ENCODE measurements around the gene NDUFV3. TPM values are rescaled to one million over a fixed set of nuclear protein-coding genes. Genes with fewer than 3 reads are reported as not detected.
"Not testable (repeated sequence)": the region's sequence is repeated elsewhere in the genome, so short reads cannot be mapped to it uniquely, and the experiment has no call there.

The NDUFV3 gene
- total RNA-seq, 1 experiment from 2014 or later: 29.8 TPM

GRCh38 chr21:42847051-42847707 is 45.9 kb upstream of the NDUFV3 start:
- BruUV-seq (replicated peaks): no TSS peak
- no peak overlapping the region for H3K27ac Mint-ChIP-seq (ENCODE audit: unreplicated experiment)
- H3K4me1 Mint-ChIP-seq (ENCODE audit: low read depth, unreplicated experiment): no peaks in the 10 kb centered on the region
- CTCF ChIA-PET: no interaction called here
- no peaks in the 10 kb centered on the region for H3K27me3 Mint-ChIP-seq (ENCODE audit: unreplicated experiment)
- no peaks in the 10 kb centered on the region for H3K9me3 Mint-ChIP-seq (ENCODE audit: low read depth, unreplicated experiment)
- no peak for DNase-seq
- H3K4me3 Mint-ChIP-seq (ENCODE audit: low read depth, unreplicated experiment): no peak overlapping the region
- peaks cover 46% of the 10 kb centered on the region for H3K36me3 Mint-ChIP-seq (ENCODE audit: insufficient read depth, unreplicated experiment)
- TF ChIP-seq CTCF (IDR thresholded peaks at IDR 0.05; ENCODE audit: unreplicated experiment): no peak
- intact Hi-C loops (cut with micrococcal nuclease; ENCODE audit: unreplicated experiment): no loop called here

GRCh38 chr21:42847726-42848125 is 45.4 kb upstream of the NDUFV3 start:
- DNase-seq: no peak
- intact Hi-C loops (cut with micrococcal nuclease; ENCODE audit: unreplicated experiment): no loop called here
- no peaks in the 10 kb centered on the region for H3K4me1 Mint-ChIP-seq (ENCODE audit: low read depth, unreplicated experiment)
- H3K36me3 Mint-ChIP-seq (ENCODE audit: insufficient read depth, unreplicated experiment): peaks cover 42% of the 10 kb centered on the region
- no peaks in the 10 kb centered on the region for H3K27me3 Mint-ChIP-seq (ENCODE audit: unreplicated experiment)
- no peak overlapping the region for H3K4me3 Mint-ChIP-seq (ENCODE audit: low read depth, unreplicated experiment)
- TF ChIP-seq CTCF (IDR thresholded peaks at IDR 0.05; ENCODE audit: unreplicated experiment): no peak
- H3K9me3 Mint-ChIP-seq (ENCODE audit: low read depth, unreplicated experiment): no peaks in the 10 kb centered on the region
- CTCF ChIA-PET: no interaction called here
- no peak overlapping the region for H3K27ac Mint-ChIP-seq (ENCODE audit: unreplicated experiment)
- no TSS peak for BruUV-seq (replicated peaks)

- peaks cover 42% of the 10 kb centered on the region for H3K36me3 Mint-ChIP-seq (ENCODE audit: insufficient read depth, unreplicated experiment)
- CTCF ChIA-PET; intact Hi-C loops (cut with micrococcal nuclease; ENCODE audit: unreplicated experiment); H3K27me3 Mint-ChIP-seq (ENCODE audit: unreplicated experiment); H3K27ac Mint-ChIP-seq (ENCODE audit: unreplicated experiment); H3K4me3 Mint-ChIP-seq (ENCODE audit: low read depth, unreplicated experiment); DNase-seq; H3K4me1 Mint-ChIP-seq (ENCODE audit: low read depth, unreplicated experiment); H3K9me3 Mint-ChIP-seq (ENCODE audit: low read depth, unreplicated experiment); BruUV-seq (replicated peaks): not testable (repeated sequence)
Observed at GRCh38 chr21:42848144-42848931, 44.8 kb upstream of the NDUFV3 start.

GRCh38 chr21:42848932-42849758 is 44.0 kb upstream of the NDUFV3 start:
- Mint-ChIP-seq H3K4me1 (ENCODE audit: low read depth, unreplicated experiment) (no peaks in the 10 kb centered on the region), H3K27ac (ENCODE audit: unreplicated experiment) (no peak overlapping the region), H3K36me3 (ENCODE audit: insufficient read depth, unreplicated experiment) (peaks cover 40% of the 10 kb centered on the region), H3K4me3 (ENCODE audit: low read depth, unreplicated experiment) (no peak overlapping the region), H3K9me3 (ENCODE audit: low read depth, unreplicated experiment) (no peaks in the 10 kb centered on the region), H3K27me3 (ENCODE audit: unreplicated experiment) (no peaks in the 10 kb centered on the region)
- DNase-seq: no peak
- no TSS peak for BruUV-seq (replicated peaks)
- CTCF ChIA-PET: no interaction called here
- TF ChIP-seq CTCF (IDR thresholded peaks at IDR 0.05; ENCODE audit: unreplicated experiment): no peak
- intact Hi-C loops (cut with micrococcal nuclease; ENCODE audit: unreplicated experiment): no loop called here

All from Calu3 (cell line).